HG03460 (cell line): ENCODE measurements around the gene EIF3I.

Experiments used
- ATAC-seq: cut with Tn5 transposase; IDR thresholded peaks from one replicate; pipeline ENCODE4 v1.9.1; 2021; ENCODE audit not compliant: unreplicated experiment

EIF3I gene

DNA sequence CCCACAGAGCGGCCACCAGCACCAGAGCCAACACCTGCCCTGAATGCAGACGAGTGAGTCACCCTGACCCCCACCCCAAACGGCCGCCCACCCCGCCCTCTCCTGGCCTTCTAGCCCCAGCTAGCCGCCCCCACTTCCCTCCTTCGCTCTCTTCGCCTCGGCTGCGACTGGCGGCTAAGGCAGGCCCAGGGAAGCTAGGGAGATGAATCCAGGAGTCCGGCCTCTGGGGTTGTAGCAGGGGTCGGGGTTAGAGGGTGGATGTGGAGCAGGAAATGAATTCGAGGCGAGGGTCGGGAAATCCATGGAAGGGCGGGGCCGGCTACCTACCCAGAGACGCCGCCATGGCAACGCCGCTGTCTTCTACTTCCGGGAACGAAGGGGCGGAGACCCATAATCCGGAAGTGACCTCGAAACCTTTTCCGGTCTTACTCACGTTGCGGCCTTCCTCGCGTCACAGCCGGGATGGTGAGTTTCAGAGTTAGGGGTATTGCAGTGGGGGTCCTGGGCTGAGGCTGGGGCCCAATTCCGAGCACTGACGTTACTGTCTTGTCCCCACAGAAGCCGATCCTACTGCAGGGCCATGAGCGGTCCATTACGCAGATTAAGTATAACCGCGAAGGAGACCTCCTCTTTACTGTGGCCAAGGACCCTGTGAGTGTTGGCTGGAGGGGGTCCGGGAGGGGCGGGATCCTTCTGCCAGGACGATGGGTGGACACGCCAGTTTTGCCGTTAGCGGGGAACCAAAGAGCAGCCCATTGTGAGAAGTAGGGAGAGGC is at the start of gene EIF3I, which contains the start of gene TMEM234:
EIF3I (plus strand) TSS at position 428 of the 776 bp plus-strand sequence; CDS start at position 463, 35 bp downstream.
TMEM234 (minus strand) TSS at position 374 of the 776 bp plus-strand sequence; CDS start at position 343, 31 bp downstream.
- ATAC-seq, result peak; percentile 90

- no peak for ATAC-seq
These were observed 49.5 kb upstream of the EIF3I start for GRCh38 chr1:32172621-32173245.

DNA sequence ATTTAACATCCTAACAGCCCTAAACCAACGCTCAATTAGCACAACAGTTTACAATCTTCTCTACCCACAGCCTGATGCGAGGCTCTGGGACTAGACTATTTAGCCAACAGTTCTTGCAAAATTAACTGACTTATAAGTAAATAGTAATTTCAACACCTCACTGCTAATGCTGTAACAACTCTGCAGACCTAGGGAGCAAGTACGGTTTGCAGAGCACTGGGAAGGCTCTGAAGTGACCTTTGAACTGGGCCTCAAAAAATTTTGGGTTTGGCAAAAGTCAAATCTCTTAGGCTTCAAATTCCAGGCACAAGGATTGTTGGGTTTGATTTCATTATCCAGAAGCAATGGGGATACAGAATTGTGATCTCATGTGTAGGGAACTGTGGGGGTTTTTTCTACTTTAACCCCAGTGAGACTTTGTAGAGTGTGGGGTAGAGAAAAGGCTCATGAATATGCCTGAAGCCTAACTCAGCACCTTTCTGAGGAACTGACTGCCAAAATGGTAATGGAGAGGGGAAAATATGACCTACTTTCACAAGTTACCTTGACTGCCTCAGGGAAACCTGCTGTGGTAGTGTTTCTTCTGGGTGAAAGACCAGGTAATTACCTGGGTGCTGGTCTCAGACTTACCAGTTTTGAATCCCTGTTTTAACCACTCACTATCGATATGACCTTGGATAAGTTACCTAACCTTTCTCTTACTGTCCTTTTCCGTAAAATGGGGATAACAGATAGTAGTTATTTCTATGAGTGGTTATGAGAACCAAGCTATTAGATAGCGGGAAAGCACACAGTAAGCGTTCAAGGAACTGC is 43.6 kb upstream of the EIF3I start:
- no peak for ATAC-seq

- no peak for ATAC-seq
These were observed 43.1 kb upstream of the EIF3I start for GRCh38 chr1:32179193-32179442.

DNA sequence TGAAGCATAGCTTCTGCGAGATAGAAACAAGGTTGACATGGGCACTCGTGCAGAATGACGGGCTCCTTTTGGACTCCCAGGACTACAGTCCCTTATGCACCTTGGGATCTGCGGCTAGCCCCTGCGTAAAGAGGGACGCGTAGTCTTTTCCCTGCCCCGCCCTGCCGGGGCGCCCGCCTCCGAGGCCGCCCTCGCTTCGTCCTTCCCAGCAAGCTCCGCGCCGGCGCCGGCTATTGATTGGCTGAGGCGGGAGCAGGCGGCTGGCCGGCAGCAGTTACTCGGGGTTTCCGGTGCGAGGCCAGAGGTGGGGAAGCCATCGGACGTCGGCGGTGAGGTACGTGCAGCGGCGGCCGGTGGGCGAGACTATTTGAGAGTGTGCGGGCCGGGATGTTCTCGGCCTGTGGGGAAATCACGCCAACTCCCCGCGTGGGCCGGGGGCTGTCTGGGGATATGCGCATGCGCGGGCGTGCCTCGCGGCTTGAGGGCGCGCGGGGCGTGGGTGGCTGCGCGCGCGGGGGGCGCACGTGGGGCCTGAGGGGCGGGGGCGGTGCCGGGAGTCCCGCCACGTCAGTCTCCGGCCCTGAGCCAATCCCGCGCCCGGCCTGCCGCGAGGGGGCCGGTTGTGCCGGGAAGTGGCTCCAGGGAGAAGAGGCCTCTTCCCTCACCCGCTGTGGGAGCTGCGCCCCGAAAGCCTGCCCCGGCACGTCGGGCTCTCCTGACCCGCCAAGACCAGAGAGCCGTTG is 42.6 kb upstream of the EIF3I start, which contains the start of gene TXLNA:
TXLNA (plus strand) TSS at position 233 of the 743 bp plus-strand sequence. CDS start 671 bp downstream, outside the sequence.
- ATAC-seq, result peak; percentile 72

DNA sequence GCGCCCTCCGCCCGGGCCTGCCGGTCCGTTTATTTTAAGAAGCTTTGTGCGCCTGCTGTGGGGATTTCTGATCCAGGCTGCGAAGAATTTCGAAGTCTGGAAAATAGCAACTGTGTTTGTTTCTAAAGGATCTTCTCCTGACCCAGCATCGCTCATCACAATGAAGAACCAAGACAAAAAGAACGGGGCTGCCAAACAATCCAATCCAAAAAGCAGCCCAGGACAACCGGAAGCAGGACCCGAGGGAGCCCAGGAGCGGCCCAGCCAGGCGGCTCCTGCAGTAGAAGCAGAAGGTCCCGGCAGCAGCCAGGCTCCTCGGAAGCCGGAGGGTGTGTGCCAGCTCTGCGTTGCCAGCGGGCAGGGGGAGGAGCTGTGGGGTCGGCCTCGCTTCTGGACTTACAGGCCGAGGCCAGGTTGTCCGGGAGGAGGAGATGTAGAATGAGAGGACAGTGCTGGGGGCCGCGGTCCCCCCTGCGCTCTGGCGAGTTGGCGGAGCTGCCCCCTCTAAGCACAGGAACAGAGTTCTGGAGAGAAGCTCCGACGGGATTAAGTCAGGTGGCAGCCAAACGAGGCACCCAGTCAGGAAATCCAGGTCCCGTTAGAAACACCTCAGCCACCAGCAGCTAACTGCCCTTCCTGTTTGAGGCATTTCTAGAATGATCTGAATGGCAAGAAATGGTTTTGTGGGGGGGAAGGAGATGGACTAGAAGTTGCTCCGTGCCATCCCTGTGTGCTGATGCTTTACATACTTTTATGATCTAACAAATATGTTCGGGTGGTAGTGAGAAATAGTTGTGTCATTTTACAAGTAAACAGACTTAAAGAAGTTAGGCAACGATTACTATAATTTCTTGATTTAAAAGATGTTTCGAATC is 41.8 kb upstream of the EIF3I start:
- no peak for ATAC-seq

DNA sequence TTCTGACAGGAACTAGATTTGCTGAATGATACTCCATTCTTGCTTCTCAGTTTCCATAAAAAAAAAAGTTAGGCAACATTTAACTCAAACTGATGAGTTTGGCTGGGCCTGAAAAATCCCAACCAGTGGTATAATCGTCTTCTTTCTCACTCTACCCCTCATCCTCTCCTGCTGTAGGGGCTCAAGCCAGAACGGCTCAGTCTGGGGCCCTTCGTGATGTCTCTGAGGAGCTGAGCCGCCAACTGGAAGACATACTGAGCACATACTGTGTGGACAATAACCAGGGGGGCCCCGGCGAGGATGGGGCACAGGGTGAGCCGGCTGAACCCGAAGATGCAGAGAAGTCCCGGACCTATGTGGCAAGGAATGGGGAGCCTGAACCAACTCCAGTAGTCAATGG is 41.1 kb upstream of the EIF3I start:
- ATAC-seq, result no peak

DNA sequence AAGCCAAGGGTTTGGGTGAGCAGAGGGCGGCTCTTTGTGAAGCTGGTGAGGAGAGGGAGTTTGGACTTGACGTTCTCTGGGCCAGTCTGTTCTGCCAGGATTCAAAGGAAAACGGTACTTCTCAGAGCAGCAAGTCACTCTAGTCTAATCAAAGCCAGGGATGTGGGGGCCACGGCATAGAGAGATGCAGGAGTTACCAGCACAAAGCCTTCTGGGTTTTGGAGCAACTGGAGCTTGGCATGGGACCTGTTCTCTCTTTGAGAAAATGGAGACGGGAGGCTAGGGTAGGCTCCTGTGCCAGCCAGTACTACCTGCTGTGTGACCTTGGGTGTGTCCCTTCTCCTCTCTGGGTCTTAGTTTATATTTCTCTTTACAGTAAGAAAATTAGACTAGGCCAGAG is 40.6 kb upstream of the EIF3I start:
- no peak for ATAC-seq

- ATAC-seq, result no peak
These were observed 40.1 kb upstream of the EIF3I start for GRCh38 chr1:32182060-32182459.

DNA sequence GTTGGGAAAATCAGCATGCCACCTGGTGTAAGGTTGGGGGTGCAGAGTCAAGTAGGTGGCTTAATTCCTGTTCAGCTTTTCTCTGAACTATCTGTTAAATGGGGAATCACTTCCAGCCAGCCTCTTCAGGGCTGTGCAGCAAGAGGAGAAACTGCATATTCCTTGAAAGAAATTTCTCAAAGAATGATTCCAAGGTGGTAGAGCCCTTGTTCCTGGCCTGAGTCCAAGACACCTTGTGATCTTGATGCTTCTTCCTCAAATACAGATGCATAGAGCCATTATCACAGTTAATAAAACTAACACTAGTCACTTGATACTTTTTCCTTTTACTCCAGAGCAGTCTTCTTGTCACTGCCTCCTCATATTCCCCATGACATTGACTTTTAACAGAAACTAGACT is 37.6 kb upstream of the EIF3I start:
- no peak for ATAC-seq

GRCh38 chr1:32186077-32186476 is 36.1 kb upstream of the EIF3I start:
- no peak for ATAC-seq

- ATAC-seq, result no peak
These were observed 35.7 kb upstream of the EIF3I start for GRCh38 chr1:32186491-32186890.

- ATAC-seq, result no peak
These were observed 34.4 kb upstream of the EIF3I start for GRCh38 chr1:32187850-32188249.

DNA sequence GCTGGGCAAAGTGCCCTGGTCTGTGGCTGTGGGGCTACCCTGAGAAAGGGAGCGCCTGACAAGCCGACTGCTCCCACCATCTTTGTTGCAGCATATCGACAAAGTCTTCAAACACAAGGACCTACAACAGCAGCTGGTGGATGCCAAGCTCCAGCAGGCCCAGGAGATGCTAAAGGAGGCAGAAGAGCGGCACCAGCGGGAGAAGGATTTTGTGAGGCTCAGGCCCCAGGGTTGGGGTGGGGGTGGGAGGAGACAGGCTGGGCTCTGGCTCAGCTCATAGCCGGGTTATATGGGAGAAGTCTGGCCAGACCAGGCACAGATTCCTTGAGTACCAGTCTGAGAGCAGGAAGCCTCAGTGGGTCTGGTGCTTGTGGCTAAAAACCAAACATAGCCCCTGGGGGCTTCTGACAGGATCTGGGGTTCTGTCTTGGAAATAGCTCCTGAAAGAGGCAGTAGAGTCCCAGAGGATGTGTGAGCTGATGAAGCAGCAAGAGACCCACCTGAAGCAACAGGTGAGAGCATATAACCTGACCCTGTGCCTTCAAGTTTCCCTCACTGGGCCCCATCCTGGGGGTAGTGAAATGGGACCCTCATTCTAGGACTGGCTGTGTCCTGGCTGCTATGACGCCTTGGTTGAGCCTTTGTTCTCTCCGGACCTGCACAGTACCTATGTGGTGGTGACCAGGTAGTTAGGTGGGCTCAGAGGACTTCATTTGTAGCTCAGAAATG is 29.8 kb upstream of the EIF3I start:
- ATAC-seq, result no peak

- no peak for ATAC-seq
These were observed 27.2 kb upstream of the EIF3I start for GRCh38 chr1:32194984-32195383.

GRCh38 chr1:32195531-32195930 is 26.7 kb upstream of the EIF3I start:
- ATAC-seq, result no peak

DNA sequence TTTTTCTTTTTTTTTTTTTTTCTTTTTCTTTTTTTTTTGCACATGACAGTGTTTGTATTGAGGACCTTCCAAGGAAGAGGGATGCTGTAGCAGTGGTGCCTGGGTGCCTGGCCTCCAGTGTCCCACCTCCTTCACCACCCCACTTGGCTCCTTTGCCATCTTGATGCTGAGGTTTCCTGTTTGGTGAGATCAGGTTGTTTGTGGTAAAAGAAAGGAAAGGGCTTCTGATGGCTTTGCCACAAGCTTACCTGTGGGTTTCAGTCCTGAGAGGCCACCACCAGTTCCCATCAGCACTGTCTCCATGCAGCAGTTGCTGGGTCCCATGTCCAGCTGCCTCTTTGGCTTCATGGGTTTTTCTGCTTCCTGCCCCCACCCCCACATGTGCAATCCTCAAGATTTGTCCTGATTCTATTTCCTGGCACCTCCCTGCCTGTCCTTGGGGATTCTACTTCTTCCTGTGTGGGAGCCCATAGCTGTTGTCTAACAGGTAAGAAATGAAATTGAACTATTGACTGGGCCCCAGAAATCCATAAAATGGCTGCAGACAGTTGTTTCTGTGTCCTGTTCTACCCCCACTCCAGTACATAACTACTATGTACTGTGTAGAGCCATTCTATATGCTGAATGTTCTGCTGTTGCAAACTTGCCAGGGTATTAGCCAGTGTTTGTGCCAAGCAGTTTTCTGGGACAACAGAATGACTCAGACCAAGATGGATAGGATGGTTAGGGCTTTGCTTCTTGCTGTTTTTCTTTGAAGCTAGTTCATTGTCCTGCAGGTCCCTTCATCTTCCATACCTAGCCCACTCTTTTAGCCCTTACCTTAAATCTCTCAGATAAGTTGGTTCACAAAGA is 26.0 kb upstream of the EIF3I start:
- no peak for ATAC-seq

DNA sequence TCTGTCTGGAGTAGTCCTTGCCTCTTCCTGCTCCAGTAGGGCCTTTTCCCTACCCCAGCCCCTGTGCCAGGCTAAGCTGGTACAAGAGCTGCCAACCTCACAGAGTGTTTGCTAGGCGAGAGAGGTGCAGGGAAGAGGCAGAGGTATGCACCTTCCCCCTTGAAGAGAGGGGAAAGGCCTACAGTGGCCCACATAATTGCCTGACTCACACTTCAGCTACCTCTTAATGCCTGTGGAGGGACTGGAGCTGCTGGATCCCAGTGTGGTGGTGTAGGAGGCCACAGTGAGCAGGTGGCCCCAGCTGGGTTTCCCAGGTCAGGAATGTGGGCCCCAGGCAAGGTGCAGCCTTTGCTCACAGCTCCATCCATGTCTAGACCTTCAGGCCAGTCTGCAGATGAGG is 25.1 kb upstream of the EIF3I start:
- ATAC-seq, result no peak

DNA sequence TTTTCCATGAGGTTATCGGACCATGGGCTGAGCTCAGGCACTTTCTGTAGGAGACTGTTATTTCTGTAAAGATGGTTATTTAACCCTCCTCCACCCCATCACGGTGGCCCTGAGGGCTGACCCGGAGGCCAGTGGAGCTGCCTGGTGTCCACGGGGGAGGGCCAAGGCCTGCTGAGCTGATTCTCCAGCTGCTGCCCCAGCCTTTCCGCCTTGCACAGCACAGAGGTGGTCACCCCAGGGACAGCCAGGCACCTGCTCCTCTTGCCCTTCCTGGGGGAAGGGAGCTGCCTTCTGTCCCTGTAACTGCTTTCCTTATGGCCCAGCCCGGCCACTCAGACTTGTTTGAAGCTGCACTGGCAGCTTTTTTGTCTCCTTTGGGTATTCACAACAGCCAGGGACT is 24.4 kb upstream of the EIF3I start:
- no peak for ATAC-seq
